HepG2 (cell line): Measurements from ENCODE around the gene SPACDR. TPM values are rescaled to one million over a fixed set of nuclear protein-coding genes. Genes with fewer than 3 reads are reported as not detected.

Source experiments
- ARNT ChIP-seq: fragments of 450-650 bp; IDR thresholded peaks from 2 replicates; pipeline ENCODE4 v1.6.1; 2017
- BHLHE40 ChIP-seq: IDR thresholded peaks from 2 replicates; pipeline ENCODE4 v1.6.1; 2011; ENCODE audit warnings: low read length, improper control_type of control experiment
- ESRRA ChIP-seq: sonication (generic); formaldehyde crosslinking; IDR thresholded peaks from 2 replicates; pipeline ENCODE4 v1.5.1; 2020; ENCODE audit warnings: mild to moderate bottlenecking, low read depth, missing genetic modification reagents
- HOXA5 ChIP-seq: sonication (generic); formaldehyde crosslinking; IDR thresholded peaks from 2 replicates; pipeline ENCODE4 v1.4.0; 2020; ENCODE audit warnings: missing genetic modification reagents
- MED8 ChIP-seq: sonication (generic); formaldehyde crosslinking; IDR thresholded peaks from 2 replicates; pipeline ENCODE4 v1.8.1; 2023; ENCODE audit warnings: mild to moderate bottlenecking, missing genetic modification reagents; ENCODE audit not compliant: insufficient replicate concordance
- NFE2L1 ChIP-seq: sonication (generic); formaldehyde crosslinking; IDR thresholded peaks from 2 replicates; pipeline ENCODE4 v1.4.0; 2020; ENCODE audit warnings: missing genetic modification reagents, mild to moderate bottlenecking, borderline replicate concordance
- NR1H2 ChIP-seq: sonication (generic); formaldehyde crosslinking; IDR thresholded peaks from 2 replicates; pipeline ENCODE4 v1.8.1; 2022; ENCODE audit warnings: low read depth, missing genetic modification reagents, borderline replicate concordance
- PTBP1 ChIP-seq: fragments of 200-400 bp; formaldehyde crosslinking; IDR thresholded peaks from 2 replicates; pipeline ENCODE4 v1.6.1; 2018; ENCODE audit warnings: low read length, low read depth; ENCODE audit not compliant: poor library complexity, severe bottlenecking
- RXRA ChIP-seq: sonication (generic); formaldehyde crosslinking; IDR thresholded peaks from 2 replicates; pipeline ENCODE4 v1.5.1; 2020; ENCODE audit warnings: missing genetic modification reagents
- SAP130 ChIP-seq: IDR thresholded peaks from 2 replicates; pipeline ENCODE4 v1.6.1; 2016; ENCODE audit warnings: low read depth
- SNRNP70 ChIP-seq: fragments of 200-400 bp; formaldehyde crosslinking; IDR thresholded peaks from 2 replicates; pipeline ENCODE4 v1.6.1; 2017; ENCODE audit warnings: mild to moderate bottlenecking, low read depth, low read length, moderate library complexity
- STAG1 ChIP-seq: sonication (generic); formaldehyde crosslinking; IDR thresholded peaks from 2 replicates; pipeline ENCODE4 v1.4.0; 2020; ENCODE audit warnings: missing genetic modification reagents
- TCF12 ChIP-seq, 2 experiments: fragments of 450-650 bp in 1 of 2; sonication (generic) in 1 of 2; formaldehyde crosslinking in 1 of 2; IDR thresholded peaks; 2 replicates each; pipeline versions ENCODE4 v1.6.1 to v1.8.0; 2017 to 2022; ENCODE audit warnings: antibody characterized with exemption in 1 of 2, mild to moderate bottlenecking in 1 of 2, missing genetic modification reagents in 1 of 2, moderate library complexity in 1 of 2
- ZKSCAN8 ChIP-seq: IDR thresholded peaks from 2 replicates; pipeline ENCODE4 v1.6.1; 2016; ENCODE audit warnings: borderline replicate concordance, missing genetic modification reagents, missing compliant biosample characterization
- ZNF232 ChIP-seq: sonication (generic); formaldehyde crosslinking; IDR thresholded peaks from 2 replicates; pipeline ENCODE4 v1.4.0; 2020; ENCODE audit warnings: missing genetic modification reagents, borderline replicate concordance
- ZNF350 ChIP-seq: sonication (generic); formaldehyde crosslinking; IDR thresholded peaks from 2 replicates; pipeline ENCODE4 v1.4.0; 2020; ENCODE audit warnings: mild to moderate bottlenecking, low read depth, missing genetic modification reagents, borderline replicate concordance
- ZNF441 ChIP-seq: sonication (generic); formaldehyde crosslinking; IDR thresholded peaks from 2 replicates; pipeline ENCODE4 v1.7.0; 2021; ENCODE audit warnings: missing genetic modification reagents, borderline replicate concordance
- ZNF562 ChIP-seq: sonication (generic); formaldehyde crosslinking; IDR thresholded peaks from 2 replicates; pipeline ENCODE4 v1.8.0; 2022; ENCODE audit warnings: missing genetic modification reagents, borderline replicate concordance
- ZNF564 ChIP-seq: sonication (generic); formaldehyde crosslinking; IDR thresholded peaks from 2 replicates; pipeline ENCODE4 v1.8.1; 2023; ENCODE audit warnings: mild to moderate bottlenecking, missing genetic modification reagents
- ZNF709 ChIP-seq: sonication (generic); formaldehyde crosslinking; IDR thresholded peaks from 2 replicates; pipeline ENCODE4 v1.5.0; 2020; ENCODE audit warnings: mild to moderate bottlenecking, missing genetic modification reagents
- polyA plus RNA-seq, 8 experiments: library from polyadenylated mRNA; depleted of rRNA in 3 of 8; stranded (reverse) in 7 of 8; unstranded in 1 of 8; fragments of >200 nt; fragmentation: Illumina TruSeq in 4 of 8; extraction: Trizol in 4 of 8; gene quantifications; 2 replicates each; pipeline versions ENCODE4 v1.2.1 to v1.2.3, GENCODE V29; 2011 to 2016; ENCODE audit warnings: low read depth in 4 of 8, missing spikeins in 1 of 8, mixed read lengths in 1 of 8; ENCODE audit not compliant: insufficient read depth in 1 of 8
- total RNA-seq, 5 experiments: library from RNA; depleted of rRNA; stranded (reverse); fragments of >200 nt; fragmentation: Illumina TruSeq; extraction: Trizol; gene quantifications; 2 replicates each; pipeline ENCODE4 v1.2.3, GENCODE V29; 2016; ENCODE audit warnings: low read depth in 1 of 5
- TF ChIP-seq, protein P1 (sequence below): sonication (generic); formaldehyde crosslinking; IDR thresholded peaks from 2 replicates; pipeline ENCODE4 v1.8.1; 2022; ENCODE audit warnings: mild to moderate bottlenecking, missing genetic modification reagents
- TF ChIP-seq, protein P2 (sequence below): sonication (generic); formaldehyde crosslinking; conservative IDR thresholded peaks from 2 replicates; pipeline ENCODE4 v1.5.0; 2020; ENCODE audit warnings: missing genetic modification reagents
- TF ChIP-seq, protein P3 (sequence below): sonication (generic); formaldehyde crosslinking; IDR thresholded peaks from 2 replicates; pipeline ENCODE4 v1.4.0; 2020; ENCODE audit warnings: missing genetic modification reagents

Gene SPACDR
- total and polyA plus RNA-seq, 2 of the 13 experiments (the other 11 are each of a cell fraction or from before 2014, with no cell fraction given), result 0.41 TPM; not detected in 1

DNA sequence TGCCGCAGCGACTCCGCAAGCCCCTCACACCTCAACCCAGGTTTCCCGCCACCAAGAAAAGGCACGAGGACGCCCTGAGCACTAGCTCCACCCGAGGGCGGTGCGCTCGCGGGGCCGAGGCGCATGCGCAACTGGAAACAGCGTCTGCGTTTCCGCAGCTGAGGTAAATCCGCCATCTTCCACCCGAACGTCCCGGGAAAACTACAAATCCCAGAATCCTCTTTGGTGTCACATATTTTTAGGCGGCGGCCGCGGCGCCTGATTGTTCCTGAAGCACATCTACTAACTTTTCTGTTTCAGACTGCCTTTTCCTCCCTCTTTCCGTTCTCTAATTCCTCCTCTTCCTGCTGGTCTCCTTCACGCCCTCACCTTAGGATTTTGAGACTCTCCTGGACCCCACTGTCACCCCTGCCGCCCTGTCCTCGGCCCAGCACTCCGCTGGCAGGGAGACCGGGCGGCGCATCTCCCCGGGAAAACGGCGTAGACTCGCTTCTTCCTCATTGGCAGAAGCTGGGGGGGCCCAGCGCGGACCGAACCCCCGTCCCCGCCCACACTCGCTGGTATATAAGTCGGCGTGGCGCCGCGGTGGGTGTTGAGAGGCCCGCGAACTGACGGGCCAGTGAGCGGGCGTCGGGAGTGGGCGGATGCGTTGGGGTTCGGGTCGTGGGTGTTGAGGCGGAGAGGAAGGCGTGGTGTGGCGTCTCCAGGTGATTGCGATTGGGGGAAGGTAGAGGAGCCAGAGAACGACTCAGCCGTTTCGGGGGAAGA, 35.7 kb downstream of the SPACDR start, which contains the start of gene ZCWPW1 (continued):
- TF ChIP-seq ZNF232 (CRISPR knock-in tag) (peak; percentile 96), ESRRA (CRISPR knock-in tag) (no peak), ARNT (no peak), TCF12 (IDR thresholded peaks at IDR 0.05) (no peak), TCF12 (CRISPR knock-in tag; IDR thresholded peaks at IDR 0.05) (no peak), RXRA (CRISPR knock-in tag) (peak; percentile 27; the same call in 1 of the 2 replicates), HOXA5 (CRISPR knock-in tag) (peak; percentile 73; the same call in 1 of the 2 replicates), ZNF709 (CRISPR knock-in tag) (peak; percentile 98), BHLHE40 (peak; percentile 60), SAP130 (peak; percentile 87), PTBP1 (peak; percentile 24), SNRNP70 (no peak), STAG1 (CRISPR knock-in tag) (peak; percentile 6; the same call in 1 of the 2 replicates), NFE2L1 (no peak; the same call in 1 of the 2 replicates), ZKSCAN8 (CRISPR knock-in tag) (no peak), NR1H2 (CRISPR knock-in tag) (no peak; the same call in 1 of the 2 replicates), MED8 (CRISPR knock-in tag) (peak; percentile 15), ZNF564 (peak; percentile 68; the same call in 1 of the 2 replicates), ZNF350 (CRISPR knock-in tag) (peak; percentile 67; the same call in 1 of the 2 replicates), ZNF441 (CRISPR knock-in tag) (peak; percentile 27; the same call in 1 of the 2 replicates), ZNF562 (CRISPR knock-in tag) (peak; percentile 52; the same call in 1 of the 2 replicates)
- TF ChIP-seq, protein P1, sequence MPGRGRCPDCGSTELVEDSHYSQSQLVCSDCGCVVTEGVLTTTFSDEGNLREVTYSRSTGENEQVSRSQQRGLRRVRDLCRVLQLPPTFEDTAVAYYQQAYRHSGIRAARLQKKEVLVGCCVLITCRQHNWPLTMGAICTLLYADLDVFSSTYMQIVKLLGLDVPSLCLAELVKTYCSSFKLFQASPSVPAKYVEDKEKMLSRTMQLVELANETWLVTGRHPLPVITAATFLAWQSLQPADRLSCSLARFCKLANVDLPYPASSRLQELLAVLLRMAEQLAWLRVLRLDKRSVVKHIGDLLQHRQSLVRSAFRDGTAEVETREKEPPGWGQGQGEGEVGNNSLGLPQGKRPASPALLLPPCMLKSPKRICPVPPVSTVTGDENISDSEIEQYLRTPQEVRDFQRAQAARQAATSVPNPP (CRISPR knock-in tag), result peak; percentile 27; the same call in 1 of the 2 replicates
- TF ChIP-seq, protein P2, sequence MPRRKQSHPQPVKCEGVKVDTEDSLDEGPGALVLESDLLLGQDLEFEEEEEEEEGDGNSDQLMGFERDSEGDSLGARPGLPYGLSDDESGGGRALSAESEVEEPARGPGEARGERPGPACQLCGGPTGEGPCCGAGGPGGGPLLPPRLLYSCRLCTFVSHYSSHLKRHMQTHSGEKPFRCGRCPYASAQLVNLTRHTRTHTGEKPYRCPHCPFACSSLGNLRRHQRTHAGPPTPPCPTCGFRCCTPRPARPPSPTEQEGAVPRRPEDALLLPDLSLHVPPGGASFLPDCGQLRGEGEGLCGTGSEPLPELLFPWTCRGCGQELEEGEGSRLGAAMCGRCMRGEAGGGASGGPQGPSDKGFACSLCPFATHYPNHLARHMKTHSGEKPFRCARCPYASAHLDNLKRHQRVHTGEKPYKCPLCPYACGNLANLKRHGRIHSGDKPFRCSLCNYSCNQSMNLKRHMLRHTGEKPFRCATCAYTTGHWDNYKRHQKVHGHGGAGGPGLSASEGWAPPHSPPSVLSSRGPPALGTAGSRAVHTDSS (CRISPR knock-in tag), result 0 out of 2 replicates have a peak, but pooled peaks have one; percentile 67
- TF ChIP-seq, protein P3, sequence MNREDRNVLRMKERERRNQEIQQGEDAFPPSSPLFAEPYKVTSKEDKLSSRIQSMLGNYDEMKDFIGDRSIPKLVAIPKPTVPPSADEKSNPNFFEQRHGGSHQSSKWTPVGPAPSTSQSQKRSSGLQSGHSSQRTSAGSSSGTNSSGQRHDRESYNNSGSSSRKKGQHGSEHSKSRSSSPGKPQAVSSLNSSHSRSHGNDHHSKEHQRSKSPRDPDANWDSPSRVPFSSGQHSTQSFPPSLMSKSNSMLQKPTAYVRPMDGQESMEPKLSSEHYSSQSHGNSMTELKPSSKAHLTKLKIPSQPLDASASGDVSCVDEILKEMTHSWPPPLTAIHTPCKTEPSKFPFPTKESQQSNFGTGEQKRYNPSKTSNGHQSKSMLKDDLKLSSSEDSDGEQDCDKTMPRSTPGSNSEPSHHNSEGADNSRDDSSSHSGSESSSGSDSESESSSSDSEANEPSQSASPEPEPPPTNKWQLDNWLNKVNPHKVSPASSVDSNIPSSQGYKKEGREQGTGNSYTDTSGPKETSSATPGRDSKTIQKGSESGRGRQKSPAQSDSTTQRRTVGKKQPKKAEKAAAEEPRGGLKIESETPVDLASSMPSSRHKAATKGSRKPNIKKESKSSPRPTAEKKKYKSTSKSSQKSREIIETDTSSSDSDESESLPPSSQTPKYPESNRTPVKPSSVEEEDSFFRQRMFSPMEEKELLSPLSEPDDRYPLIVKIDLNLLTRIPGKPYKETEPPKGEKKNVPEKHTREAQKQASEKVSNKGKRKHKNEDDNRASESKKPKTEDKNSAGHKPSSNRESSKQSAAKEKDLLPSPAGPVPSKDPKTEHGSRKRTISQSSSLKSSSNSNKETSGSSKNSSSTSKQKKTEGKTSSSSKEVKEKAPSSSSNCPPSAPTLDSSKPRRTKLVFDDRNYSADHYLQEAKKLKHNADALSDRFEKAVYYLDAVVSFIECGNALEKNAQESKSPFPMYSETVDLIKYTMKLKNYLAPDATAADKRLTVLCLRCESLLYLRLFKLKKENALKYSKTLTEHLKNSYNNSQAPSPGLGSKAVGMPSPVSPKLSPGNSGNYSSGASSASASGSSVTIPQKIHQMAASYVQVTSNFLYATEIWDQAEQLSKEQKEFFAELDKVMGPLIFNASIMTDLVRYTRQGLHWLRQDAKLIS (CRISPR knock-in tag), result no peak; the same call in 1 of the 2 replicates
